ENCODE data around the gene TFDP2.

TFDP2 gene

GRCh38 chr3:141905129-141905528 lies 244.2 kb downstream of the TFDP2 start:
- TF ChIP-seq CTCF (conservative IDR thresholded peaks at IDR 0.05; ENCODE audit: low read depth, low read length), result no peak
- no peak overlapping the region for H3K4me3 ChIP-seq (ENCODE audit: low read depth, low read length)
- DNase-seq (ENCODE audit: low read depth), result peak; percentile 42

GRCh38 chr3:141904203-141904602 lies 245.1 kb downstream of the TFDP2 start:
- no peak for TF ChIP-seq CTCF (conservative IDR thresholded peaks at IDR 0.05; ENCODE audit: low read depth, low read length)
- H3K4me3 ChIP-seq (ENCODE audit: low read depth, low read length), result no peak overlapping the region
- DNase-seq (ENCODE audit: low read depth), result no peak

- H3K4me3 ChIP-seq (ENCODE audit: low read depth, low read length), result no peak overlapping the region
- TF ChIP-seq CTCF (conservative IDR thresholded peaks at IDR 0.05; ENCODE audit: low read depth, low read length), result no peak
- no peak for DNase-seq (ENCODE audit: low read depth)
Measured at GRCh38 chr3:141901914-141902313, 247.4 kb downstream of the TFDP2 start.

- H3K4me3 ChIP-seq (ENCODE audit: low read depth, low read length), result no peak overlapping the region
- no peak for TF ChIP-seq CTCF (conservative IDR thresholded peaks at IDR 0.05; ENCODE audit: low read depth, low read length)
- no peak for DNase-seq (ENCODE audit: low read depth)
Measured at GRCh38 chr3:141900343-141900742, 249.0 kb downstream of the TFDP2 start.

GRCh38 chr3:141898908-141899307 lies 250.4 kb downstream of the TFDP2 start:
- H3K4me3 ChIP-seq (ENCODE audit: low read depth, low read length), result no peak overlapping the region
- DNase-seq (ENCODE audit: low read depth), result no peak
- no peak for TF ChIP-seq CTCF (conservative IDR thresholded peaks at IDR 0.05; ENCODE audit: low read depth, low read length)

GRCh38 chr3:141895731-141896130 lies 253.6 kb downstream of the TFDP2 start:
- TF ChIP-seq CTCF (conservative IDR thresholded peaks at IDR 0.05; ENCODE audit: low read depth, low read length), result no peak
- no peak for DNase-seq (ENCODE audit: low read depth)
- no peak overlapping the region for H3K4me3 ChIP-seq (ENCODE audit: low read depth, low read length)

GRCh38 chr3:141894524-141895176 lies 254.7 kb downstream of the TFDP2 start:
- H3K4me3 ChIP-seq (ENCODE audit: low read depth, low read length), result no peak overlapping the region
- TF ChIP-seq CTCF (conservative IDR thresholded peaks at IDR 0.05; ENCODE audit: low read depth, low read length), result no peak
- peak; percentile 86 for DNase-seq (ENCODE audit: low read depth)
